ENCODE measurements around the gene PHLDB1.

PHLDB1 gene

GRCh38 chr11:118640332-118641154 is 33.1 kb downstream of the PHLDB1 start:
- no peak for DNase-seq (ENCODE audit: low read depth)

GRCh38 chr11:118641397-118642019 is 34.1 kb downstream of the PHLDB1 start:
- DNase-seq (ENCODE audit: low read depth): no peak

- no peak for DNase-seq (ENCODE audit: low read depth)
Measured at GRCh38 chr11:118643142-118643994, 36.0 kb downstream of the PHLDB1 start.

GRCh38 chr11:118643995-118644345 is 36.6 kb downstream of the PHLDB1 start:
- DNase-seq (ENCODE audit: low read depth): no peak

- no peak for DNase-seq (ENCODE audit: low read depth)
Measured at GRCh38 chr11:118644496-118644895, 37.1 kb downstream of the PHLDB1 start.

GRCh38 chr11:118645066-118645715 is 37.8 kb downstream of the PHLDB1 start:
- DNase-seq (ENCODE audit: low read depth): no peak

GRCh38 chr11:118646393-118646792 is 39.0 kb downstream of the PHLDB1 start:
- DNase-seq (ENCODE audit: low read depth): no peak

GRCh38 chr11:118648291-118648690 is 40.9 kb downstream of the PHLDB1 start:
- no peak for DNase-seq (ENCODE audit: low read depth)

- no peak for DNase-seq (ENCODE audit: low read depth)
Measured at GRCh38 chr11:118649941-118650340, 42.5 kb downstream of the PHLDB1 start.

- no peak for DNase-seq (ENCODE audit: low read depth)
Measured at GRCh38 chr11:118650366-118650765, 43.0 kb downstream of the PHLDB1 start.

- DNase-seq (ENCODE audit: low read depth): no peak
Measured at GRCh38 chr11:118651820-118652219, 44.4 kb downstream of the PHLDB1 start.

GRCh38 chr11:118652681-118653181 is 45.3 kb downstream of the PHLDB1 start:
- no peak for DNase-seq (ENCODE audit: low read depth)

GRCh38 chr11:118653684-118654390 is 46.4 kb downstream of the PHLDB1 start:
- DNase-seq (ENCODE audit: low read depth): no peak

GRCh38 chr11:118655486-118656190 is 48.2 kb downstream of the PHLDB1 start:
- DNase-seq (ENCODE audit: low read depth): no peak

GRCh38 chr11:118656563-118657165 is 49.2 kb downstream of the PHLDB1 start:
- DNase-seq (ENCODE audit: low read depth): no peak

- DNase-seq (ENCODE audit: low read depth): no peak
Measured at GRCh38 chr11:118657238-118657637, 49.8 kb downstream of the PHLDB1 start.

- DNase-seq (ENCODE audit: low read depth): no peak
Measured at GRCh38 chr11:118657709-118658428, 50.5 kb downstream of the PHLDB1 start.

GRCh38 chr11:118658429-118659313 is 51.3 kb downstream of the PHLDB1 start:
- no peak for DNase-seq (ENCODE audit: low read depth)

Data from HS-27A (cell line).